Panc1 (cell line): ENCODE measurements around the gene LRPPRC. TPM values are rescaled to one million over a fixed set of nuclear protein-coding genes. Genes with fewer than 3 reads are reported as not detected.

Experiments
- ATAC-seq: fragments of 200-7000 bp; cut with Tn5 transposase; 2 replicates; pipeline ENCODE4 v1.9.1; 2020; ENCODE audit warnings: mild to moderate bottlenecking, moderate library complexity
- BruUV-seq: library from RNA; stranded (reverse); fragments of 400-500 nt; replicated peaks from 2 replicates; lab custom pipeline; 2021; lab: Mats Ljungman, UMichigan
- CTCF ChIA-PET: fragments of 300-600 bp; sonication (Branson Sonifier 250); formaldehyde crosslinking; loops from one replicate; lab custom pipeline; 2022; ENCODE audit warnings: antibody characterized with exemption; lab: Charles Lee
- POLR2A ChIA-PET: fragments of 300-600 bp; sonication (Branson Sonifier 250); formaldehyde crosslinking; loops from one replicate; lab custom pipeline; 2022; ENCODE audit warnings: antibody characterized with exemption; lab: Charles Lee
- DNase-seq: peaks from one replicate; pipeline ENCODE4 v3.0.0-alpha.2; 2010; ENCODE audit warnings: low read depth, low spot score
- H3K27ac ChIP-seq: 2 replicates; pipeline ENCODE4 v1.5.1; 2011; ENCODE audit warnings: mild to moderate bottlenecking, low read length, inconsistent platforms
- H3K27me3 ChIP-seq: fragments of 200-500 bp; sonication (Bioruptor generic); 2 replicates; pipeline ENCODE4 v1.6.0; 2014; ENCODE audit warnings: low read length, inconsistent platforms; ENCODE audit not compliant: control insufficient read depth, insufficient read depth
- H3K36me3 ChIP-seq: fragments of 200-500 bp; sonication (Bioruptor generic); 2 replicates; pipeline ENCODE4 v1.5.1; 2014; ENCODE audit warnings: inconsistent platforms, mild to moderate bottlenecking, low read length, moderate library complexity; ENCODE audit not compliant: control insufficient read depth, insufficient read depth
- H3K4me1 ChIP-seq: 2 replicates; pipeline ENCODE4 v1.5.1; 2011; ENCODE audit warnings: inconsistent platforms, mild to moderate bottlenecking, low read length, moderate library complexity; ENCODE audit not compliant: control insufficient read depth, insufficient read depth
- H3K4me3 ChIP-seq, 2 experiments: 2 replicates each; pipeline ENCODE4 v1.5.1; 2011 to 2012; ENCODE audit warnings: low read depth in 2 of 2, low read length in 2 of 2, mild to moderate bottlenecking in 2 of 2, inconsistent platforms in 1 of 2, moderate library complexity in 1 of 2
- H3K9me3 ChIP-seq: fragments of 200-500 bp; sonication (Bioruptor generic); 2 replicates; pipeline ENCODE4 v1.5.1; 2014; ENCODE audit warnings: low read depth, mild to moderate bottlenecking, inconsistent platforms, low read length, moderate library complexity; ENCODE audit not compliant: control insufficient read depth, insufficient read depth
- CTCF ChIP-seq: fragments of 450-650 bp; IDR thresholded peaks from 2 replicates; pipeline ENCODE4 v1.5.1; 2017; ENCODE audit warnings: mild to moderate bottlenecking
- POLR2AphosphoS5 ChIP-seq: IDR thresholded peaks from 2 replicates; pipeline ENCODE4 v1.6.1; 2012; ENCODE audit warnings: mild to moderate bottlenecking, low read depth, low read length, moderate library complexity
- SIN3A ChIP-seq: IDR thresholded peaks from 2 replicates; pipeline ENCODE4 v1.6.1; 2012; ENCODE audit warnings: low read depth, mild to moderate bottlenecking, low read length, moderate library complexity, borderline replicate concordance; ENCODE audit not compliant: insufficient read depth
- TCF7L2 ChIP-seq: IDR thresholded peaks from 2 replicates; pipeline ENCODE4 v1.6.1; 2011; ENCODE audit warnings: mild to moderate bottlenecking, low read depth, low read length, inconsistent platforms
- in situ Hi-C: cut with HindIII; loops from 2 replicates; pipeline ENCODE4 v1.10.0; 2016; ENCODE audit warnings: low sequenced_read_pairs, low pct_unique_long_range_greater_than_20kb
- intact Hi-C: fragments of 100-400 bp; cut with micrococcal nuclease; formaldehyde crosslinking; loops from one replicate; pipeline ENCODE4 v1.10.0; 2022; ENCODE audit not compliant: unreplicated experiment
- total RNA-seq: library from RNA; stranded (reverse); gene quantifications from one replicate; pipeline ENCODE4 v1.2.1, GENCODE V29; 2021; ENCODE audit not compliant: unreplicated experiment
- TF ChIP-seq, protein P1 (sequence below), 2 experiments: IDR thresholded peaks; 2 replicates each; pipeline ENCODE4 v1.6.1; 2011 to 2012; ENCODE audit warnings: low read depth in 2 of 2, control low read depth in 1 of 2, low read length in 1 of 2, mild to moderate bottlenecking in 1 of 2, moderate library complexity in 1 of 2; ENCODE audit not compliant: insufficient read depth in 1 of 2

Gene LRPPRC
- total RNA-seq, 1 experiment from 2014 or later = 207 TPM

GRCh38 chr2:43931293-43931692, 64.5 kb downstream of the LRPPRC start:
- ChIA-PET CTCF (no interaction called here), POLR2A (no interaction called here)
- no peak for TF ChIP-seq SIN3A
- no peak for TF ChIP-seq POLR2AphosphoS5
- TF ChIP-seq, protein P1, sequence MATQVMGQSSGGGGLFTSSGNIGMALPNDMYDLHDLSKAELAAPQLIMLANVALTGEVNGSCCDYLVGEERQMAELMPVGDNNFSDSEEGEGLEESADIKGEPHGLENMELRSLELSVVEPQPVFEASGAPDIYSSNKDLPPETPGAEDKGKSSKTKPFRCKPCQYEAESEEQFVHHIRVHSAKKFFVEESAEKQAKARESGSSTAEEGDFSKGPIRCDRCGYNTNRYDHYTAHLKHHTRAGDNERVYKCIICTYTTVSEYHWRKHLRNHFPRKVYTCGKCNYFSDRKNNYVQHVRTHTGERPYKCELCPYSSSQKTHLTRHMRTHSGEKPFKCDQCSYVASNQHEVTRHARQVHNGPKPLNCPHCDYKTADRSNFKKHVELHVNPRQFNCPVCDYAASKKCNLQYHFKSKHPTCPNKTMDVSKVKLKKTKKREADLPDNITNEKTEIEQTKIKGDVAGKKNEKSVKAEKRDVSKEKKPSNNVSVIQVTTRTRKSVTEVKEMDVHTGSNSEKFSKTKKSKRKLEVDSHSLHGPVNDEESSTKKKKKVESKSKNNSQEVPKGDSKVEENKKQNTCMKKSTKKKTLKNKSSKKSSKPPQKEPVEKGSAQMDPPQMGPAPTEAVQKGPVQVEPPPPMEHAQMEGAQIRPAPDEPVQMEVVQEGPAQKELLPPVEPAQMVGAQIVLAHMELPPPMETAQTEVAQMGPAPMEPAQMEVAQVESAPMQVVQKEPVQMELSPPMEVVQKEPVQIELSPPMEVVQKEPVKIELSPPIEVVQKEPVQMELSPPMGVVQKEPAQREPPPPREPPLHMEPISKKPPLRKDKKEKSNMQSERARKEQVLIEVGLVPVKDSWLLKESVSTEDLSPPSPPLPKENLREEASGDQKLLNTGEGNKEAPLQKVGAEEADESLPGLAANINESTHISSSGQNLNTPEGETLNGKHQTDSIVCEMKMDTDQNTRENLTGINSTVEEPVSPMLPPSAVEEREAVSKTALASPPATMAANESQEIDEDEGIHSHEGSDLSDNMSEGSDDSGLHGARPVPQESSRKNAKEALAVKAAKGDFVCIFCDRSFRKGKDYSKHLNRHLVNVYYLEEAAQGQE (IDR thresholded peaks at IDR 0.05; ENCODE audit: insufficient read depth in 1 of 2, low read depth in 2 of 2, low read length in 1 of 2) = no peak
- no peak for TF ChIP-seq TCF7L2
- TF ChIP-seq CTCF = no peak
- H3K4me1 ChIP-seq = no peaks in the 10 kb centered on the region
- no peaks in the 10 kb centered on the region for H3K9me3 ChIP-seq
- BruUV-seq = no TSS peak
- no peak overlapping the region for H3K4me3 ChIP-seq
- peaks cover 61% of the 10 kb centered on the region for H3K36me3 ChIP-seq
- intact Hi-C loops = no loop called here
- no peaks in the 10 kb centered on the region for H3K27me3 ChIP-seq
- in situ Hi-C loops = no loop called here
- H3K27ac ChIP-seq = no peak overlapping the region; the same call in 1 of the 2 replicates
- no peak for ATAC-seq
- no peak for DNase-seq

DNA sequence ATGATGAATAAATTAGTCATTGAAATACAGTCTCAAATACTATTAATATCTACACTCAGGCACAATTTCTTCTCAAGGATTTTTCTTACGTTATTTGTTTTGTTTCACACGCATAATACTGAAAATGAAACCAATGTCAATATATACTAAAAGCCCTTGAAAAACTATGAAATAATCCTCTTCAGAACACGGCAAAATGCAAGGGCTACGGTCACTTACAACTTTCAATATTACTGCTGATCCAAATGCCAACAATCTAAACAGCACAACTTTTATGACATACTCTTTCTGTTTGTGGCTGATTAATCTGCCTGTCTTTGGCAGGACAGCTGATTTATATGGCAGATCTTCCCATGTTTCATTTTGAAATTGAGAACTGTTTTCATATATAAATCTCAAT, 68.3 kb downstream of the LRPPRC start:
- ChIA-PET POLR2A (no interaction called here), CTCF (no interaction called here)
- Histone ChIP-seq H3K27ac (no peak overlapping the region), H3K9me3 (no peaks in the 10 kb centered on the region), H3K36me3 (peaks cover 69% of the 10 kb centered on the region), H3K4me1 (no peaks in the 10 kb centered on the region), H3K4me3 (no peak overlapping the region), H3K27me3 (no peaks in the 10 kb centered on the region)
- TF ChIP-seq, protein P1 (IDR thresholded peaks at IDR 0.05; ENCODE audit: insufficient read depth in 1 of 2, low read depth in 2 of 2, low read length in 1 of 2) = no peak
- TF ChIP-seq SIN3A (no peak), TCF7L2 (no peak), POLR2AphosphoS5 (no peak), CTCF (no peak)
- in situ Hi-C loops = no loop called here
- intact Hi-C loops = no loop called here
- no TSS peak for BruUV-seq
- DNase-seq (no peak), ATAC-seq (no peak)
